Smooth muscle cell (in vitro differentiated cells): ENCODE results near the gene C4orf50. TPM values are rescaled to one million over a fixed set of nuclear protein-coding genes. Genes with fewer than 3 reads are reported as not detected.

Experiments used
- DNase-seq: peaks from one replicate; lab custom pipeline; 2025; ENCODE audit not compliant: unreplicated experiment; lab: John Stamatoyannopoulos, UW
- H2AFZ ChIP-seq: fragments of 200-600 bp; sonication (generic); 2 replicates; pipeline ENCODE4 v1.6.0; 2016; ENCODE audit warnings: antibody characterized with exemption, low read depth, mild to moderate bottlenecking
- H3F3A ChIP-seq: fragments of 200-600 bp; sonication (generic); 2 replicates; pipeline ENCODE4 v1.6.0; 2017; ENCODE audit warnings: antibody characterized with exemption, low read depth
- H3K27ac ChIP-seq: fragments of 200-600 bp; sonication (generic); 2 replicates; pipeline ENCODE4 v1.5.1; 2016; ENCODE audit warnings: low read depth, mild to moderate bottlenecking
- H3K27me3 ChIP-seq: fragments of 200-600 bp; sonication (generic); 2 replicates; pipeline ENCODE4 v1.6.1; 2016; ENCODE audit warnings: low read depth, mild to moderate bottlenecking
- H3K36me3 ChIP-seq: fragments of 200-600 bp; sonication (generic); 2 replicates; pipeline ENCODE4 v1.5.1; 2016; ENCODE audit warnings: low read depth
- H3K4me1 ChIP-seq: fragments of 200-600 bp; sonication (generic); 2 replicates; pipeline ENCODE4 v1.5.1; 2016; ENCODE audit warnings: low read depth
- H3K4me2 ChIP-seq: fragments of 200-600 bp; sonication (generic); 2 replicates; pipeline ENCODE4 v1.6.0; 2016; ENCODE audit warnings: mild to moderate bottlenecking
- H3K4me3 ChIP-seq: fragments of 200-600 bp; sonication (generic); 2 replicates; pipeline ENCODE4 v1.5.1; 2016; ENCODE audit warnings: mild to moderate bottlenecking
- H3K79me2 ChIP-seq: fragments of 200-600 bp; sonication (generic); 2 replicates; pipeline ENCODE4 v1.6.0; 2016; ENCODE audit warnings: low read depth, mild to moderate bottlenecking
- H3K9ac ChIP-seq: fragments of 200-600 bp; sonication (generic); 2 replicates; pipeline ENCODE4 v1.6.0; 2016; ENCODE audit warnings: low read depth
- H3K9me3 ChIP-seq: fragments of 200-600 bp; sonication (generic); replicated peaks from 2 replicates; pipeline ENCODE4 v1.5.1; 2016; ENCODE audit warnings: low read depth
- H4K20me1 ChIP-seq: fragments of 200-600 bp; sonication (generic); 2 replicates; pipeline ENCODE4 v1.6.0; 2016; ENCODE audit warnings: low read depth
- WGBS: methylation state at CpG from one replicate; pipeline ENCODE4 v1.1.7; 2016; ENCODE audit warnings: low lambda C conversion rate; 5-methylcytosine and 5-hydroxymethylcytosine counted together
- polyA plus RNA-seq: library from polyadenylated mRNA; unstranded; fragments of >200 nt; fragmentation: Nextera tagmentation; extraction: Ambion mirVana; gene quantifications from 2 replicates; pipeline ENCODE4 v1.2.1, GENCODE V29; 2016
- total RNA-seq: library from RNA; depleted of rRNA; stranded (reverse); fragments of >200 nt; gene quantifications from 2 replicates; pipeline ENCODE4 v1.2.3, GENCODE V29; 2014
- TF ChIP-seq, protein P1 (sequence below): fragments of 200-600 bp; sonication (generic); IDR thresholded peaks from 2 replicates; pipeline ENCODE4 v1.5.1; 2017; ENCODE audit warnings: borderline replicate concordance, mild to moderate bottlenecking, antibody characterized with exemption; ENCODE audit not compliant: insufficient read depth, poor library complexity, severe bottlenecking

The C4orf50 gene
- total and polyA plus RNA-seq, 2 experiments from 2014 or later = not detected

- H3K9ac ChIP-seq = no peak overlapping the region
- no peaks in the 10 kb centered on the region for H3K27me3 ChIP-seq
- peaks cover 94% of the 10 kb centered on the region for H4K20me1 ChIP-seq
- H3K79me2 ChIP-seq = no peaks in the 10 kb centered on the region
- no peaks in the 10 kb centered on the region for H3K4me1 ChIP-seq
- DNase-seq = no peak
- no peaks in the 10 kb centered on the region for H3K9me3 ChIP-seq
- 92% methylated on average over 9 of the region's 9 CpGs for WGBS
- no peaks in the 10 kb centered on the region for H3K36me3 ChIP-seq
- H2AFZ ChIP-seq = no peak overlapping the region
- no peak overlapping the region for H3K27ac ChIP-seq
- no peaks in the 10 kb centered on the region for H3F3A ChIP-seq
- no peak overlapping the region for H3K4me2 ChIP-seq
- TF ChIP-seq, protein P1, sequence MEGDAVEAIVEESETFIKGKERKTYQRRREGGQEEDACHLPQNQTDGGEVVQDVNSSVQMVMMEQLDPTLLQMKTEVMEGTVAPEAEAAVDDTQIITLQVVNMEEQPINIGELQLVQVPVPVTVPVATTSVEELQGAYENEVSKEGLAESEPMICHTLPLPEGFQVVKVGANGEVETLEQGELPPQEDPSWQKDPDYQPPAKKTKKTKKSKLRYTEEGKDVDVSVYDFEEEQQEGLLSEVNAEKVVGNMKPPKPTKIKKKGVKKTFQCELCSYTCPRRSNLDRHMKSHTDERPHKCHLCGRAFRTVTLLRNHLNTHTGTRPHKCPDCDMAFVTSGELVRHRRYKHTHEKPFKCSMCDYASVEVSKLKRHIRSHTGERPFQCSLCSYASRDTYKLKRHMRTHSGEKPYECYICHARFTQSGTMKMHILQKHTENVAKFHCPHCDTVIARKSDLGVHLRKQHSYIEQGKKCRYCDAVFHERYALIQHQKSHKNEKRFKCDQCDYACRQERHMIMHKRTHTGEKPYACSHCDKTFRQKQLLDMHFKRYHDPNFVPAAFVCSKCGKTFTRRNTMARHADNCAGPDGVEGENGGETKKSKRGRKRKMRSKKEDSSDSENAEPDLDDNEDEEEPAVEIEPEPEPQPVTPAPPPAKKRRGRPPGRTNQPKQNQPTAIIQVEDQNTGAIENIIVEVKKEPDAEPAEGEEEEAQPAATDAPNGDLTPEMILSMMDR = no peak
- no peak overlapping the region for H3K4me3 ChIP-seq
These were observed 140.8 kb downstream of the C4orf50 start for GRCh38 chr4:5877392-5877791.

GRCh38 chr4:5874811-5875449 is 143.3 kb downstream of the C4orf50 start:
- no peaks in the 10 kb centered on the region for H3F3A ChIP-seq
- no peaks in the 10 kb centered on the region for H3K27me3 ChIP-seq
- no peaks in the 10 kb centered on the region for H3K4me1 ChIP-seq
- peaks cover 78% of the 10 kb centered on the region for H4K20me1 ChIP-seq
- H3K9me3 ChIP-seq = no peaks in the 10 kb centered on the region
- H2AFZ ChIP-seq = no peak overlapping the region
- no peaks in the 10 kb centered on the region for H3K79me2 ChIP-seq
- DNase-seq = no peak
- H3K4me3 ChIP-seq = no peak overlapping the region
- H3K27ac ChIP-seq = no peak overlapping the region
- no peak overlapping the region for H3K4me2 ChIP-seq
- no peaks in the 10 kb centered on the region for H3K36me3 ChIP-seq
- no peak overlapping the region for H3K9ac ChIP-seq
- 25% methylated on average over 6 of the region's 6 CpGs for WGBS
- TF ChIP-seq, protein P1 = no peak

DNA sequence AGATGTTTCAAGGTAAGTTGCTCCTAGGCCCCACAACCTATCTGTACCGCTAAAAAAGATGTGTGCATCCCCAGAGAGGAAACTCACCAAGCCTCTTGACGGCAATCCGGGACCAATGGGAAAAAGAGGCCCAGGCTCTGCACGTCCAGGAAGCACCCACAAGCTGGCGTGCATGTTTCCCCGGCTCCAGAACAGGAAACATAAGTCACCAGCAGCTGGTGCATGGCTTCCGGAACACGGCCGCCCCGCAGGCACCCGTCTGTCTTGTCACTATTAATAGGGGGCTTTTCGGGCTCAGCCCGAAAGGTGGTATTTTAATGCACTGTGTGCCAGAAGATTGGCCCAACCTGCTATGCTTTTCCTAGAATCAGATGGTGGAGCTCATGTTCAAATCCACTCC is 147.5 kb downstream of the C4orf50 start:
- Histone ChIP-seq H3K27ac (no peak overlapping the region), H3K4me1 (no peaks in the 10 kb centered on the region), H3K4me2 (no peak overlapping the region), H3K9ac (no peak overlapping the region), H3K9me3 (no peaks in the 10 kb centered on the region), H2AFZ (no peak overlapping the region), H4K20me1 (peaks cover 47% of the 10 kb centered on the region), H3K79me2 (no peaks in the 10 kb centered on the region), H3F3A (no peaks in the 10 kb centered on the region), H3K27me3 (no peaks in the 10 kb centered on the region), H3K36me3 (no peaks in the 10 kb centered on the region), H3K4me3 (no peak overlapping the region)
- TF ChIP-seq, protein P1 = no peak
- WGBS = 95% methylated on average over 13 of the region's 13 CpGs
- DNase-seq = no peak
